ENCODE measurements around the gene HOXB2. TPM values are rescaled to one million over a fixed set of nuclear protein-coding genes. Genes with fewer than 3 reads are reported as not detected.
A peak's percentile ranks its signal among the peaks of the same experiment; 100 is the strongest.

Gene HOXB2
- total and polyA plus RNA-seq, 2 of the 8 experiments (the other 6 are each of a cell fraction or from before 2014, with no cell fraction given), result not detected

DNA sequence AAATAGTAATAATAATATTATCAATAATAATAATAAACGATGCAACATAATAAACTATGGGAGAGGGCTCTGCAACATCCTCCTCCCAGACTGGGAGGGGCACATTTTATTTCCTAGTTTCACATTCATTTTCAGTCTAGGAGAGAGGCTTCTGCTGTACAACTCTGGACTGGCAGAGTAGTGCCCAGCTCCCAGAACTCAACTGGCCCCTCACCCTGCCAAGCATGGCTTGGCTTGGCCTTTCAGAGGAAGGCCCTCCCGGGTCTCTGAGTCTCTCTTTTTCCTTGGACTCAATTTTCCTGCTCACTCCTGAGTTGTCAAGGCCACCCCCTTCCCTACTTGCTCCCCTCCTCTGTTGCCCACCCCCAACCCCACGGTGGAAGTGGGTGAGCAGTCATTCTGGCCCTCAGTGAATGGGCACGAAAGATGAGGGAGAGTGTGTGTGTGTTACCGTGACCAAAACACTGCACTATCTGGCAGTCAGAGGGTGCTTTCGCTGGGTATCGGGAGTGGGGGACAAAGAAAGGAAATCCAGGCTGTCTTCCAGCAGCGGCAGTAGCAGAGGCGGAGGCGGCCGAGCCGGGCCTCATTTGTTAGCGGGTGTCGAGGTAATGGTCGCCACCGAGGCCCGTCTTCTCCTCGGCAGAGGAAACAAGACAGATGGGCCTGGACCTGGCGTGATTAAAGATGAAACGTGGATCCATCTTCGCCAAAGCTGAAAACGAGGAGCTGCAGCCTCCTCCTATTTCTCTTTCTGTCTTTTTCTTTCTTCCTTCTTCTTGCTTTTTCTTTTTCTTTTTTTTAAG lies 31.0 kb upstream of the HOXB2 start:
- ChIA-PET CTCF (ENCODE audit: partially characterized antibody) (interaction anchor here (1.0 to 1.4 kb wide), 2 partner anchors 12 to 28 kb away, joined by 3 to 4 read pairs; no protein-coding TSS in a partner anchor), POLR2A (ENCODE audit: partially characterized antibody) (no interaction called here)
- H3K27me3 ChIP-seq (replicated peaks in 1 of 4; ENCODE audit: control insufficient read depth in 3 of 4, extremely low read depth in 1 of 4, insufficient read depth in 3 of 4, low read length in 3 of 4), result peaks cover 99 to 100% (median 100%) of the 10 kb centered on the region in 4 experiments
- H3K4ac ChIP-seq (replicated peaks; ENCODE audit: insufficient read length, low read depth, low read length), result no peak overlapping the region
- FAIRE-seq, result no peak
- H2BK15ac ChIP-seq (ENCODE audit: low read length), result no peak overlapping the region
- H3K9me3 ChIP-seq (ENCODE audit: insufficient read depth in 2 of 2, low read depth in 1 of 2, low read length in 1 of 2), result no peaks in the 10 kb centered on the region
- H3K23ac ChIP-seq (ENCODE audit: insufficient read length), result no peak overlapping the region
- no peak for DNase-seq (ENCODE audit: low read depth in 1 of 2, low spot score in 2 of 2)
- no peak overlapping the region for H4K91ac ChIP-seq (replicated peaks; ENCODE audit: insufficient read length, low read length)
- H3K36me3 ChIP-seq (ENCODE audit: control insufficient read depth in 2 of 4, insufficient read depth in 4 of 4, low read length in 3 of 4), result no peaks in the 10 kb centered on the region; a peak in 1 of 8 replicates
- no peak overlapping the region for H4K5ac ChIP-seq (ENCODE audit: insufficient read length, low read depth, low read length)
- H2BK12ac ChIP-seq (ENCODE audit: low read depth, low read length), result peak overlapping the region; percentile 69
- no peak overlapping the region for H2BK20ac ChIP-seq (ENCODE audit: low read length)
- H3K9ac ChIP-seq (replicated peaks in 1 of 4; ENCODE audit: extremely low read depth in 1 of 4, low read depth in 3 of 4, low read length in 3 of 4), result no peak overlapping the region
- H3K56ac ChIP-seq (replicated peaks; ENCODE audit: insufficient read length, low read depth, low read length), result no peak overlapping the region
- H4K20me1 ChIP-seq (replicated peaks in 1 of 2; ENCODE audit: control insufficient read depth in 1 of 2, insufficient read depth in 2 of 2, low read length in 2 of 2), result peaks cover 22 to 46% of the 10 kb centered on the region in 2 experiments
- H2BK120ac ChIP-seq (replicated peaks; ENCODE audit: low read depth, low read length), result no peak overlapping the region
- H2AFZ ChIP-seq (ENCODE audit: low read length), result no peak overlapping the region
- H2AK5ac ChIP-seq (ENCODE audit: low read depth, low read length), result peak overlapping the region; percentile 32; the same call in 1 of the 2 replicates
- H3K14ac ChIP-seq (ENCODE audit: insufficient read length), result no peak overlapping the region
- no peaks in the 10 kb centered on the region for H3K79me2 ChIP-seq (ENCODE audit: control insufficient read depth in 1 of 2, insufficient read depth in 2 of 2, low read length in 2 of 2)
- no peak overlapping the region for H2BK5ac ChIP-seq (ENCODE audit: low read depth, low read length)
- H3K23me2 ChIP-seq (ENCODE audit: low read depth, low read length), result no peaks in the 10 kb centered on the region
- peaks cover 0 to 9% (median 3%) of the 10 kb centered on the region in 4 experiments; a peak in 4 of 7 replicates for H3K4me1 ChIP-seq (replicated peaks in 1 of 4; ENCODE audit: control insufficient read depth in 3 of 4, insufficient read depth in 4 of 4, low read length in 3 of 4)
- H3K4me2 ChIP-seq (ENCODE audit: insufficient read depth in 1 of 2, low read depth in 2 of 2, low read length in 2 of 2), result no peak overlapping the region; a peak in 1 of 4 replicates
- WGBS, 2 experiments (ENCODE audit: extremely low coverage in 1 of 2, insufficient coverage in 1 of 2, insufficient read length in 1 of 2, insufficient replicate concordance in 2 of 2, low coverage in 1 of 2, low lambda C conversion rate in 2 of 2, missing lambda C conversion rate in 1 of 2), result 11% methylated on average over 20 of the region's 22 CpGs; no CpG with 5 or more reads in 1 of the 2 experiments
- no peak overlapping the region for H3K27ac ChIP-seq (ENCODE audit: low read depth, low read length)
- H3K79me1 ChIP-seq (ENCODE audit: low read depth, low read length), result no peaks in the 10 kb centered on the region
- H3K18ac ChIP-seq (ENCODE audit: extremely low read depth, low read length), result no peak overlapping the region; the same call in 1 of the 2 replicates
- H3K4me3 ChIP-seq (ENCODE audit: extremely low read depth in 1 of 4, insufficient read depth in 2 of 4, low read depth in 3 of 4, low read length in 4 of 4), result no peak overlapping the region
- no peak overlapping the region for H4K8ac ChIP-seq (ENCODE audit: extremely low read depth, insufficient read depth, low read length)
- TF ChIP-seq SUZ12 (IDR thresholded peaks at IDR 0.05; ENCODE audit: low read length) (peak; percentile 86), CHD1 (IDR thresholded peaks at IDR 0.05; ENCODE audit: low read depth, low read length) (no peak), RNF2 (IDR thresholded peaks at IDR 0.05; ENCODE audit: borderline replicate concordance, low read depth, low read length, missing control alignments, poor library complexity, severe bottlenecking) (peak; percentile 98), GABPA (IDR thresholded peaks at IDR 0.05; ENCODE audit: borderline replicate concordance, insufficient read depth, low read length) (no peak), CHD2 (IDR thresholded peaks at IDR 0.05; ENCODE audit: low read length) (no peak), SIX5 (IDR thresholded peaks at IDR 0.05; ENCODE audit: low read depth, low read length) (no peak), CBX8 (IDR thresholded peaks at IDR 0.05; ENCODE audit: borderline replicate concordance, low read depth, low read length) (peak; percentile 79; the same call in 1 of the 2 replicates), RBBP5 (IDR thresholded peaks at IDR 0.05; ENCODE audit: borderline replicate concordance, low read depth, low read length) (no peak), JUND (IDR thresholded peaks at IDR 0.05; ENCODE audit: low read length) (no peak)
- TF ChIP-seq, protein P1, sequence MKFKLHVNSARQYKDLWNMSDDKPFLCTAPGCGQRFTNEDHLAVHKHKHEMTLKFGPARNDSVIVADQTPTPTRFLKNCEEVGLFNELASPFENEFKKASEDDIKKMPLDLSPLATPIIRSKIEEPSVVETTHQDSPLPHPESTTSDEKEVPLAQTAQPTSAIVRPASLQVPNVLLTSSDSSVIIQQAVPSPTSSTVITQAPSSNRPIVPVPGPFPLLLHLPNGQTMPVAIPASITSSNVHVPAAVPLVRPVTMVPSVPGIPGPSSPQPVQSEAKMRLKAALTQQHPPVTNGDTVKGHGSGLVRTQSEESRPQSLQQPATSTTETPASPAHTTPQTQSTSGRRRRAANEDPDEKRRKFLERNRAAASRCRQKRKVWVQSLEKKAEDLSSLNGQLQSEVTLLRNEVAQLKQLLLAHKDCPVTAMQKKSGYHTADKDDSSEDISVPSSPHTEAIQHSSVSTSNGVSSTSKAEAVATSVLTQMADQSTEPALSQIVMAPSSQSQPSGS (IDR thresholded peaks at IDR 0.05; ENCODE audit: low read length), result no peak
